ENCODE results near the gene SCAF11.
A peak's percentile ranks its signal among the peaks of the same experiment; 100 is the strongest.

GRCh38 chr12:45893240-45893639 is 97.1 kb downstream of the SCAF11 start:
- TF ChIP-seq CTCF (IDR thresholded peaks at IDR 0.05) (peak in 1 of 4 experiments; percentile 13), POLR2A (IDR thresholded peaks at IDR 0.05) (no peak)
